ENCODE results near the gene VIPR2.

- TF ChIP-seq ZNF274 (IDR thresholded peaks at IDR 0.05; ENCODE audit: low read depth, low read length) (no peak), YY1 (IDR thresholded peaks at IDR 0.05; ENCODE audit: insufficient read depth, insufficient read length) (no peak)
Measured at GRCh38 chr7:159149488-159149887, 4.8 kb upstream of the VIPR2 start.

Measured in NT2/D1 (cell line).